Adrenal gland (tissue), 12 donors: ENCODE results near the gene SYT1. TPM values are rescaled to one million over a fixed set of nuclear protein-coding genes. Genes with fewer than 3 reads are reported as not detected.

Experiments
- DNase-seq, 7 donors: peaks; one replicate each; pipeline ENCODE4 v3.0.0-alpha.2; 2019 to 2020
- H3K27ac ChIP-seq, 5 donors: fragments of 200-600 bp; sonication (generic) in 4 of 5; 1 replicate in 3 of 5; 2 replicates in 2 of 5; pipeline versions ENCODE4 v1.5.1 to v1.8.0; 2016 to 2020; ENCODE audit warnings: mild to moderate bottlenecking in 1 of 5
- H3K27me3 ChIP-seq: fragments of 200-600 bp; 2 replicates; pipeline ENCODE4 v1.8.0; 2021
- H3K36me3 ChIP-seq, 2 donors: fragments of 200-600 bp; replicated peaks in 1 of 2; 1 replicate in 1 of 2; 2 replicates in 1 of 2; pipeline versions ENCODE4 v1.5.1 to v1.8.0; 2018 to 2022
- H3K4me1 ChIP-seq, 2 donors: fragments of 200-600 bp; replicated peaks in 1 of 2; 1 replicate in 1 of 2; 2 replicates in 1 of 2; pipeline versions ENCODE4 v1.5.1 to v1.8.0; 2018 to 2021
- H3K4me3 ChIP-seq, 4 donors: fragments of 200-600 bp; sonication (generic) in 3 of 4; one replicate each; pipeline ENCODE4 v1.5.1; 2016 to 2018
- H3K9me3 ChIP-seq, 3 donors: fragments of 200-600 bp; sonication (generic) in 1 of 3; replicated peaks in 1 of 3; 1 replicate in 2 of 3; 2 replicates in 1 of 3; pipeline versions ENCODE4 v1.5.1 to v1.8.0; 2016 to 2021
- POLR2A ChIP-seq, 2 donors: fragments of 450-650 bp; IDR thresholded peaks; one replicate each; pipeline ENCODE4 v1.6.1; 2017; ENCODE audit warnings: antibody characterized with exemption in 2 of 2, mild to moderate bottlenecking in 2 of 2, moderate library complexity in 1 of 2
- WGBS, 4 donors: extraction: QIAGEN DNeasy Blood & Tissue Kit in 2 of 4; methylation state at CpG; one replicate each; pipeline versions ENCODE4 v1.1.5 to v1.1.7; 2013 to 2017; 5-methylcytosine and 5-hydroxymethylcytosine counted together
- intact Hi-C, 2 donors: fragments of 100-400 bp; cut with DNase I; formaldehyde crosslinking; loops; one replicate each; pipeline versions ENCODE4 v1.14.1 to v1.15.0; 2022 to 2023
- polyA plus RNA-seq, 3 donors: library from polyadenylated mRNA; stranded (reverse); fragments of 200-250 nt in 2 of 3; fragments of 350-450 nt in 1 of 3; fragmentation: Illumina TruSeq in 1 of 3; extraction: RNeasy Lipid Tissue Mini Kit (QIAGEN cat#74804) in 1 of 3; gene quantifications; one replicate each; pipeline ENCODE4 v1.2.3, GENCODE V29; 2013 to 2014
- total RNA-seq, 9 donors: library from RNA; depleted of rRNA in 4 of 9; stranded (reverse); fragments of >200 nt in 4 of 9; fragments of 120-200 nt in 1 of 9; fragmentation: NEBNext Ultra II Directional in 1 of 9; extraction: Animal tissue kit (Norgen Biotek cat#: 25700) in 1 of 9; gene quantifications; one replicate each; pipeline versions ENCODE4 v1.1.0 to v1.2.4, GENCODE V29; 2013 to 2023
- TF ChIP-seq, protein P1 (sequence below), 6 experiments: fragments of 450-650 bp in 4 of 6; fragments of 200-600 bp in 2 of 6; sonication (generic) in 1 of 6; IDR thresholded peaks; 1 replicate in 5 of 6; 2 replicates in 1 of 6; pipeline versions ENCODE4 v1.5.1 to v1.8.0; 2016 to 2021; ENCODE audit warnings: antibody characterized with exemption in 6 of 6, mild to moderate bottlenecking in 2 of 6, moderate library complexity in 1 of 6
- donor health status: healthy with polysubstance abuse.
- donor health status: Bipolar disorder and iron deficiency.
- donor health status: DM: yes; HTN: yes; CAD: no.
- donor health status: DM: no; HTN: no; CAD: no.
- donor health status: DM: no; HTN: no; CAD: no.
- donor health status: DM: yes; HTN: yes; CAD: no.

Gene SYT1
- total and polyA plus RNA-seq, 12 donors = 0.42 to 22.3 (median 4.6) TPM

DNA sequence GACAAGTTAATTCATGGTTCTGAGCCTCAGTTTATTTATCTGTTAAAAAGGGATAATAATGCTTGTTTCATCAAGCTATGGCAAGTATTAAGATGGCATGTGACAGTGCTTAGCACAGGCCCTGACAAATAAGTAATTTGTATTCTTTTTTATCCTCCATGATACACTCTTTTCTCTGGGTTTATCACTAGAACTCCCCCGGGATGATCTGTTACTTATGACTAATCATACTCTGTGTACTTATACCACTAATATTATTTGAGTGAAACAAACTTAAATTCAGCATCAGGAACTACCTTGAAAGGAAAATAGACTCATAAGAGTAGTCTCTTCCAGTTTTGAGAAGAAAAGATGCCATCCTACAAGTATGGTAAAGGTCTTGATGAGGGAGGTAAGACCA lies 542.4 kb downstream of the SYT1 start:
- no peak for DNase-seq
- intact Hi-C loops = loop anchor here in 1 of 2 donors (10.0 kb wide), 1 partner anchor 858 kb away; no protein-coding TSS in a partner anchor
- 71 to 85% (median 78%) methylated on average over 1 of the region's 1 CpG for WGBS, 4 donors
- TF ChIP-seq, protein P1, sequence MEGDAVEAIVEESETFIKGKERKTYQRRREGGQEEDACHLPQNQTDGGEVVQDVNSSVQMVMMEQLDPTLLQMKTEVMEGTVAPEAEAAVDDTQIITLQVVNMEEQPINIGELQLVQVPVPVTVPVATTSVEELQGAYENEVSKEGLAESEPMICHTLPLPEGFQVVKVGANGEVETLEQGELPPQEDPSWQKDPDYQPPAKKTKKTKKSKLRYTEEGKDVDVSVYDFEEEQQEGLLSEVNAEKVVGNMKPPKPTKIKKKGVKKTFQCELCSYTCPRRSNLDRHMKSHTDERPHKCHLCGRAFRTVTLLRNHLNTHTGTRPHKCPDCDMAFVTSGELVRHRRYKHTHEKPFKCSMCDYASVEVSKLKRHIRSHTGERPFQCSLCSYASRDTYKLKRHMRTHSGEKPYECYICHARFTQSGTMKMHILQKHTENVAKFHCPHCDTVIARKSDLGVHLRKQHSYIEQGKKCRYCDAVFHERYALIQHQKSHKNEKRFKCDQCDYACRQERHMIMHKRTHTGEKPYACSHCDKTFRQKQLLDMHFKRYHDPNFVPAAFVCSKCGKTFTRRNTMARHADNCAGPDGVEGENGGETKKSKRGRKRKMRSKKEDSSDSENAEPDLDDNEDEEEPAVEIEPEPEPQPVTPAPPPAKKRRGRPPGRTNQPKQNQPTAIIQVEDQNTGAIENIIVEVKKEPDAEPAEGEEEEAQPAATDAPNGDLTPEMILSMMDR (IDR thresholded peaks at IDR 0.05) = no peak
- no peak for TF ChIP-seq POLR2A (IDR thresholded peaks at IDR 0.05)
- Histone ChIP-seq H3K27me3 (no peaks in the 10 kb centered on the region), H3K4me1 (peaks cover 0 to 17% of the 10 kb centered on the region in 2 donors), H3K27ac (no peak overlapping the region), H3K36me3 (no peaks in the 10 kb centered on the region), H3K4me3 (no peak overlapping the region), H3K9me3 (no peaks in the 10 kb centered on the region)

DNA sequence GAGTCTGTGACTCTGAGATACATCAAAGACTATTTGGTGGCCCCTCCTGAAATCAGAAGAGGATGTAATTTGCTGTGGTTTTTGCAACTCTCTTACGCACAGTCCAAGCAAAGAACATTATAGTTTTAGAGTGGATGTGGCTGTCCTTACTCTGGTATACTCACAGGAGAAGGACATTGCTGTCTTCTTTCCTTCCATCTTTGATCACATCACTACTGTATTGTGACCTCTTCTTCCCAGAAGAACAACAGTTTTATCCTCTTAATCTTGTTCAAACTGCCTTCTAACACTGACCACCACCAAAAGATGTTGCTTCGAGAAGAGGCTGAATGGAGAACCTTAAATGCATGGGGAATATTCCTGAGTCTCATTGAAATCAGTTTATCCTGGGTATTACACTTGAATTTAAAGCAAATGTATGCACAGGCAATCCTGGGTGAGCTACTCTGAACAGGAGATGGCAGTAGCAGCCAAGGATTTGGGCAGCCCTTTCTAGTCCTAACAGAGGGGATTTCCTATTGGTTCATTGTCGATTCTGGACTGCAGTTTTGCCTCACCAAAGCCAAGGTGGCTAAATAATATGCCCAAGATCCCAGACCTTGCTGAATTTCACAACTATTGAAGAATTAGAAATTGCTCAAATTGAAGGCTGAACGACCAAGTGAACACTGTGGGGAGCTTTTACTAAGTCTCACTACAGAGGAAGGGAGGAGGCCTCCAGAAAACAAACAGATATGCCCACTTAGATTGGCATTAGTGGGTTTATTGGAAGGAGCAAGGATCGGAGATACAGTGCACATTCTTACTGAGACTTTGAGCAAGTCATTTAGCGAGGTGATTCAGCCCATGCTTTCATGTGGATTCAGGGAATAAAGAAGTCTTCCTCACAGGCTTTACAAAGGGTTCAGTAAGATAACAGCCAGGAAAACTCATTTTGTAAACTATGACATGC lies 543.4 kb downstream of the SYT1 start:
- intact Hi-C loops = loop anchor here in 1 of 2 donors (10.0 kb wide), 1 partner anchor 857 kb away; no protein-coding TSS in a partner anchor
- DNase-seq = peak; percentile 54 to 77 (median 68)
- 59 to 62% (median 60%) methylated on average over 6 of the region's 6 CpGs for WGBS, 4 donors
- H3K27ac ChIP-seq = no peak overlapping the region
- TF ChIP-seq, protein P1 (IDR thresholded peaks at IDR 0.05) = peak; percentile 34 to 78 (median 72)
- no peak for TF ChIP-seq POLR2A (IDR thresholded peaks at IDR 0.05)
- H3K4me1 ChIP-seq = peaks cover 0 to 17% of the 10 kb centered on the region in 2 donors
- no peaks in the 10 kb centered on the region for H3K36me3 ChIP-seq
- H3K9me3 ChIP-seq = no peaks in the 10 kb centered on the region
- no peaks in the 10 kb centered on the region for H3K27me3 ChIP-seq
- no peak overlapping the region for H3K4me3 ChIP-seq

DNA sequence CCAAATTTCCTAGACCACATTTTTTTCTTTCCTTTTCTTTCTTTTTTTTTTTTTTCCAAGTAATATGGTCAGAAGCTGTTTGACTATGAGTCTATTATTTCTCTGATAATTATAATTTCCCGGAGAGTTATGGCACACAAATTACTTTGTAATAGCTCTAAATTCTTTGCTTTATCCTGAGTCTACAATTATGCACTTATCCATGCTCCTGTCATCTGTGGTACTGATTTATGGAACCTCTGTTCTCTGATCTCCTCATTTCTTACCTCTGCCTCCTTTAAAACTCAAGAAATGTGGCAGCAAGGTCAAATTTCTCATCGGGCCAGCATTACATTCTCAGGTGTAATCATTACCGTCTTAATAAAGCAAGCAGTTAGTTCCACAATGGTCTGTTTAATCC lies 544.1 kb downstream of the SYT1 start:
- H3K4me3 ChIP-seq = no peak overlapping the region
- no peaks in the 10 kb centered on the region for H3K27me3 ChIP-seq
- H3K36me3 ChIP-seq = no peaks in the 10 kb centered on the region
- no peaks in the 10 kb centered on the region for H3K9me3 ChIP-seq
- TF ChIP-seq POLR2A (IDR thresholded peaks at IDR 0.05) = no peak
- TF ChIP-seq, protein P1 (IDR thresholded peaks at IDR 0.05) = no peak
- intact Hi-C loops = loop anchor here in 1 of 2 donors (10.0 kb wide), 1 partner anchor 856 kb away; no protein-coding TSS in a partner anchor
- WGBS, 4 donors = 46 to 66% (median 53%) methylated on average over 3 of the region's 3 CpGs
- peaks cover 0 to 17% of the 10 kb centered on the region in 2 donors for H3K4me1 ChIP-seq
- no peak for DNase-seq
- H3K27ac ChIP-seq = no peak overlapping the region

DNA sequence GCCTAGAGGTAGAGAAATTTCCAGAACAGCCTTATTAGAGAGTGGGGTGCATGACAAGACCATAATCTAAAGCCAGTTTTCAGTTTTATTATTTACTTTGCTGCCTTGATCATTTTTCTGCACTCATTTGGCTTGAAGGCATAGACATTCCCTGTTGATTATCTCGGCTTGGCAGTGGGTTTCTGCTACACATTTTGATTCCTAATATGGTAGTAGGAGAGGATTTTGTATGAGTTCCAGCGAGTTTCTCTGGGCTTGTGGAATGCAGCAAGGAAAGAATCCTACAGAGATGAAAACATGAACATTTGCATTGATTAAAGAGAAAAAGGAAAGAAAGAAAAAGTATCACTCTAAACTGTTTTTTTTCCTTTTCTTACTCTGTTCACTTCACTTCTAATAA lies 545.0 kb downstream of the SYT1 start:
- no peak overlapping the region for H3K4me3 ChIP-seq
- intact Hi-C loops = loop anchor here in 1 of 2 donors (10.0 kb wide), 1 partner anchor 855 kb away; no protein-coding TSS in a partner anchor
- TF ChIP-seq, protein P1 (IDR thresholded peaks at IDR 0.05) = no peak
- no peak for TF ChIP-seq POLR2A (IDR thresholded peaks at IDR 0.05)
- peaks cover 0 to 17% of the 10 kb centered on the region in 2 donors for H3K4me1 ChIP-seq
- no peaks in the 10 kb centered on the region for H3K9me3 ChIP-seq
- 55 to 67% (median 56%) methylated on average over 2 of the region's 2 CpGs for WGBS, 4 donors
- H3K36me3 ChIP-seq = no peaks in the 10 kb centered on the region
- H3K27ac ChIP-seq = peak overlapping the region in 1 of 5 donors; percentile 20
- DNase-seq = no peak
- H3K27me3 ChIP-seq = no peaks in the 10 kb centered on the region
